Measurements from ENCODE around the gene TPRA1.

GRCh38 chr3:127534564-127534963 lies 56.0 kb downstream of the TPRA1 start:
- TF ChIP-seq POLR2A (IDR thresholded peaks at IDR 0.05) (no peak), CTCF (IDR thresholded peaks at IDR 0.05) (no peak)

Data from adrenal gland (tissue), 5 donors.